SK-N-SH treated with all-trans-retinoic acid at 6 μM for 48 hours (cell line): Measurements from ENCODE around the gene PCDHGC3.

ENCODE experiments used
- ATAC-seq: fragments of 200-7000 bp; cut with Tn5 transposase; 3 replicates; pipeline ENCODE4 v1.9.1; 2020; ENCODE audit warnings: mild to moderate bottlenecking, moderate library complexity
- ARNTL ChIP-seq: fragments of 450-650 bp; formaldehyde crosslinking; IDR thresholded peaks from 2 replicates; pipeline ENCODE4 v1.5.0; 2020; ENCODE audit warnings: low read depth, mild to moderate bottlenecking, moderate library complexity, borderline replicate concordance
- BACH2 ChIP-seq: fragments of 250-450 bp; sonication (Bioruptor Pico); IDR thresholded peaks from 2 replicates; pipeline ENCODE4 v1.9.0; 2021; ENCODE audit warnings: mild to moderate bottlenecking, borderline replicate concordance
- CSDC2 ChIP-seq: fragments of 250-450 bp; sonication (Bioruptor Pico); IDR thresholded peaks from 2 replicates; pipeline ENCODE4 v1.5.0; 2020; ENCODE audit warnings: mild to moderate bottlenecking, moderate library complexity
- CSRNP3 ChIP-seq: fragments of 250-450 bp; sonication (Bioruptor Pico); IDR thresholded peaks from 2 replicates; pipeline ENCODE4 v1.5.1; 2021; ENCODE audit warnings: mild to moderate bottlenecking, moderate library complexity
- GLIS3 ChIP-seq: fragments of 250-450 bp; sonication (Bioruptor Pico); IDR thresholded peaks from 2 replicates; pipeline ENCODE4 v1.5.0; 2020; ENCODE audit warnings: mild to moderate bottlenecking, moderate library complexity
- ISL1 ChIP-seq: fragments of 250-450 bp; sonication (Bioruptor Pico); IDR thresholded peaks from 2 replicates; pipeline ENCODE4 v2.1.2; 2022; ENCODE audit warnings: mild to moderate bottlenecking, moderate library complexity
- OSR1 ChIP-seq: fragments of 250-450 bp; sonication (Bioruptor Pico); IDR thresholded peaks from 2 replicates; pipeline ENCODE4 v1.8.0; 2022; ENCODE audit warnings: moderate library complexity, mild to moderate bottlenecking, inconsistent platforms
- PATZ1 ChIP-seq: fragments of 250-450 bp; sonication (Bioruptor Pico); IDR thresholded peaks from 2 replicates; pipeline ENCODE4 v1.8.0; 2020; ENCODE audit warnings: mild to moderate bottlenecking, moderate library complexity, borderline replicate concordance
- POU6F1 ChIP-seq: fragments of 250-450 bp; sonication (Bioruptor Pico); IDR thresholded peaks from 2 replicates; pipeline ENCODE4 v1.8.0; 2021; ENCODE audit warnings: low read depth, mild to moderate bottlenecking, moderate library complexity, borderline replicate concordance
- PPARA ChIP-seq: fragments of 250-450 bp; sonication (Bioruptor Pico); IDR thresholded peaks from 2 replicates; pipeline ENCODE4 v1.5.0; 2020; ENCODE audit warnings: mild to moderate bottlenecking, borderline replicate concordance
- RARB ChIP-seq: fragments of 250-450 bp; sonication (Bioruptor Pico); IDR thresholded peaks from 2 replicates; pipeline ENCODE4 v1.8.0; 2021; ENCODE audit warnings: mild to moderate bottlenecking, moderate library complexity
- TCF4 ChIP-seq: fragments of 250-450 bp; sonication (Bioruptor Pico); IDR thresholded peaks from 2 replicates; pipeline ENCODE4 v1.8.0; 2021; ENCODE audit warnings: mild to moderate bottlenecking, moderate library complexity, borderline replicate concordance
- TOX ChIP-seq: fragments of 250-450 bp; sonication (Bioruptor Pico); IDR thresholded peaks from 2 replicates; pipeline ENCODE4 v1.8.0; 2021; ENCODE audit warnings: mild to moderate bottlenecking, moderate library complexity, borderline replicate concordance
- TSHZ2 ChIP-seq: fragments of 250-450 bp; sonication (Bioruptor Pico); IDR thresholded peaks from 2 replicates; pipeline ENCODE4 v1.5.0; 2020; ENCODE audit warnings: mild to moderate bottlenecking, moderate library complexity
- ZC3H10 ChIP-seq: fragments of 250-450 bp; sonication (Bioruptor Pico); IDR thresholded peaks from 2 replicates; pipeline ENCODE4 v1.5.1; 2021; ENCODE audit warnings: mild to moderate bottlenecking, moderate library complexity
- ZFP30 ChIP-seq: fragments of 450-650 bp; formaldehyde crosslinking; IDR thresholded peaks from 2 replicates; pipeline ENCODE4 v1.5.0; 2022; ENCODE audit warnings: mild to moderate bottlenecking, moderate library complexity
- ZNF565 ChIP-seq: fragments of 450-650 bp; formaldehyde crosslinking; conservative IDR thresholded peaks from 2 replicates; pipeline ENCODE4 v1.5.0; 2020; ENCODE audit warnings: low read depth, mild to moderate bottlenecking, moderate library complexity
- ZNF70 ChIP-seq: fragments of 450-650 bp; formaldehyde crosslinking; IDR thresholded peaks from 2 replicates; pipeline ENCODE4 v1.5.0; 2020; ENCODE audit warnings: mild to moderate bottlenecking, moderate library complexity
- ZNF8 ChIP-seq: fragments of 450-650 bp; formaldehyde crosslinking; IDR thresholded peaks from 2 replicates; pipeline ENCODE4 v1.5.0; 2020; ENCODE audit warnings: mild to moderate bottlenecking, moderate library complexity
- TF ChIP-seq, protein P1 (sequence below): fragments of 250-450 bp; sonication (Bioruptor Pico); IDR thresholded peaks from 2 replicates; pipeline ENCODE4 v1.5.1; 2020; ENCODE audit warnings: low read depth, mild to moderate bottlenecking, moderate library complexity

Gene PCDHGC3

DNA sequence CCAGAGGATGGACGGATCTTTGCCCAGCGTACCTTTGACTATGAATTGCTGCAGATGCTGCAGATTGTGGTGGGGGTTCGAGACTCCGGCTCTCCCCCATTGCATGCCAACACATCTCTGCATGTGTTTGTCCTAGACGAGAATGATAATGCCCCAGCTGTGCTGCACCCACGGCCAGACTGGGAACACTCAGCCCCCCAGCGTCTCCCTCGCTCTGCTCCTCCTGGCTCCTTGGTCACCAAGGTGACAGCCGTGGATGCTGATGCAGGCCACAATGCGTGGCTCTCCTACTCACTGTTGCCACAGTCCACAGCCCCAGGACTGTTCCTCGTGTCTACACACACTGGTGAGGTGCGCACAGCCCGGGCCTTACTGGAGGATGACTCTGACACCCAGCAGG is 15.0 kb downstream of the PCDHGC3 start (continued):
- TF ChIP-seq TOX (no peak), CSDC2 (CRISPR knock-in tag) (no peak)
- TF ChIP-seq, all 23 proteins: peak for 0

GRCh38 chr5:141491323-141492167 is 15.8 kb downstream of the PCDHGC3 start:
- TF ChIP-seq OSR1 (CRISPR knock-in tag) (no peak), CSDC2 (CRISPR knock-in tag) (no peak), ZNF8 (CRISPR knock-in tag) (no peak), ARNTL (CRISPR knock-in tag) (no peak), BACH2 (CRISPR knock-in tag) (no peak), POU6F1 (CRISPR knock-in tag) (no peak), ISL1 (CRISPR knock-in tag) (no peak), RARB (no peak), ZNF565 (CRISPR knock-in tag) (no peak), TOX (no peak), ZC3H10 (no peak), ZNF70 (no peak), ZFP30 (no peak), PATZ1 (CRISPR knock-in tag) (no peak), GLIS3 (CRISPR knock-in tag) (no peak), TSHZ2 (CRISPR knock-in tag) (no peak), CSRNP3 (no peak), PPARA (CRISPR knock-in tag) (no peak)
- TF ChIP-seq, protein P1, sequence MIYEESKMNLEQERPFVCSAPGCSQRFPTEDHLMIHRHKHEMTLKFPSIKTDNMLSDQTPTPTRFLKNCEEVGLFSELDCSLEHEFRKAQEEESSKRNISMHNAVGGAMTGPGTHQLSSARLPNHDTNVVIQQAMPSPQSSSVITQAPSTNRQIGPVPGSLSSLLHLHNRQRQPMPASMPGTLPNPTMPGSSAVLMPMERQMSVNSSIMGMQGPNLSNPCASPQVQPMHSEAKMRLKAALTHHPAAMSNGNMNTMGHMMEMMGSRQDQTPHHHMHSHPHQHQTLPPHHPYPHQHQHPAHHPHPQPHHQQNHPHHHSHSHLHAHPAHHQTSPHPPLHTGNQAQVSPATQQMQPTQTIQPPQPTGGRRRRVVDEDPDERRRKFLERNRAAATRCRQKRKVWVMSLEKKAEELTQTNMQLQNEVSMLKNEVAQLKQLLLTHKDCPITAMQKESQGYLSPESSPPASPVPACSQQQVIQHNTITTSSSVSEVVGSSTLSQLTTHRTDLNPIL (CRISPR knock-in tag), result no peak
- no peak for ATAC-seq

DNA sequence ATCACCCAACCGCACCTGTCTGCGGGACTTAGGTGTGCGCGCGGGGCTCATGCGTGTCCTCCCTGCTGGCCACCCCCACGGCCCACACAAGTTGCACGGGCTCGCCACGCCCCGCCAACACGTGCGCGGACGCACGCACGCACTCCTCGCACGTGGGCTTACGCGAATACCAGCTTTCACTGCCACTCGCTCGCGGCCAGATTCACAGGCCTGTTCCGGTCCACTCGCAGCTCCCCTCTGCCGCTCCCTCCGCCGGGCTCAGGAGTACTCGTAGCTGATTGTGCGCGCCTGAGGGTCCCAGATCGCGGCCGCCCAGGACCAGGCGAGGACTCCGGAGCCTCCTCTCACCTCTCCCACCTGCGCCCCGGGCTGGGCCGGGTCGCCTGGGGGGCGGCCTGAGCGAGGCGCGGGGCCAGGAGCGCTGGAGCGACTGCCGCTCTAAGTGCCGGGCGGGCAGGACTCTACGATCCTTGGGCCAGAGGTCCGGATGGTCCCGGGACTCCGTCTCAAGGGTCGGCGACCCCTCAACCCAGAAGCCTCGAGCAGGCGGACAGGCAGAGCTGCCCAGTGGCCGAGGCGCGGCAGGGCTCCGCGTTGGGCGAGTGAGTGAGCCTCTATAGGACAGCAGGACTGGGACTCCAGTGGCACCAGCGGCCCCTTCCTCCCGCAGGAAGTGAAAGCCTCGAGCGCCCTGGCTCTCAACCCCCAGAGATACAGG is 16.6 kb downstream of the PCDHGC3 start:
- ATAC-seq, result no peak
- TF ChIP-seq PATZ1 (CRISPR knock-in tag) (no peak), OSR1 (CRISPR knock-in tag) (no peak), TCF4 (CRISPR knock-in tag) (no peak), PPARA (CRISPR knock-in tag) (no peak), CSDC2 (CRISPR knock-in tag) (no peak), TSHZ2 (CRISPR knock-in tag) (no peak), CSRNP3 (no peak), ZNF8 (CRISPR knock-in tag) (no peak)
